Peyer's patch (tissue), 4 donors: ENCODE measurements around the gene FOLR2.

Source experiments
- POLR2A ChIP-seq, 2 donors: fragments of 450-650 bp; IDR thresholded peaks; one replicate each; pipeline ENCODE4 v1.5.1; 2017; ENCODE audit warnings: antibody characterized with exemption in 2 of 2, mild to moderate bottlenecking in 2 of 2, moderate library complexity in 2 of 2
- TF ChIP-seq, protein P1 (sequence below), 6 experiments: fragments of 450-650 bp in 4 of 6; fragments of 200-600 bp in 2 of 6; sonication (generic) in 1 of 6; IDR thresholded peaks; one replicate each; pipeline ENCODE4 v1.5.1; 2017 to 2019; ENCODE audit warnings: antibody characterized with exemption in 6 of 6, mild to moderate bottlenecking in 3 of 6, moderate library complexity in 1 of 6

DNA sequence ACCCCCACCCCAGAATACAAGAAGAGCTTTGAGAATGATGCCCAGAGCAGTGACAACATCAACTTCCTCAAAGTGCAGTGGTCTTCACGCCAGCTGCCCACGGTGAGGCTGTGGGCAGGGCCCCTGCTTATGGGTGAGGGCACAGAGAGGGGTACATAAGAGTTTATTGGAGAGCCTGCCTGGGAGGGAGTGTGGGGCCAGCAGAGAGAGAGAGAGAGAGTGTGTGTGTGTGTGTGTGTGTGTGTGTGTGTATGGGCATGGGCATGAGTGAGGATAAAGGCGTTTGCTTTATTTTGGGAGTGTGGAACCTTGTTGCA, 17.9 kb downstream of the FOLR2 start:
- TF ChIP-seq, protein P1, sequence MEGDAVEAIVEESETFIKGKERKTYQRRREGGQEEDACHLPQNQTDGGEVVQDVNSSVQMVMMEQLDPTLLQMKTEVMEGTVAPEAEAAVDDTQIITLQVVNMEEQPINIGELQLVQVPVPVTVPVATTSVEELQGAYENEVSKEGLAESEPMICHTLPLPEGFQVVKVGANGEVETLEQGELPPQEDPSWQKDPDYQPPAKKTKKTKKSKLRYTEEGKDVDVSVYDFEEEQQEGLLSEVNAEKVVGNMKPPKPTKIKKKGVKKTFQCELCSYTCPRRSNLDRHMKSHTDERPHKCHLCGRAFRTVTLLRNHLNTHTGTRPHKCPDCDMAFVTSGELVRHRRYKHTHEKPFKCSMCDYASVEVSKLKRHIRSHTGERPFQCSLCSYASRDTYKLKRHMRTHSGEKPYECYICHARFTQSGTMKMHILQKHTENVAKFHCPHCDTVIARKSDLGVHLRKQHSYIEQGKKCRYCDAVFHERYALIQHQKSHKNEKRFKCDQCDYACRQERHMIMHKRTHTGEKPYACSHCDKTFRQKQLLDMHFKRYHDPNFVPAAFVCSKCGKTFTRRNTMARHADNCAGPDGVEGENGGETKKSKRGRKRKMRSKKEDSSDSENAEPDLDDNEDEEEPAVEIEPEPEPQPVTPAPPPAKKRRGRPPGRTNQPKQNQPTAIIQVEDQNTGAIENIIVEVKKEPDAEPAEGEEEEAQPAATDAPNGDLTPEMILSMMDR (IDR thresholded peaks at IDR 0.05), result no peak
- no peak for TF ChIP-seq POLR2A (IDR thresholded peaks at IDR 0.05)
